Epidermal melanocyte (primary cell): ENCODE results near the gene PYDC1.
"Not testable (repeated sequence)": the region's sequence is repeated elsewhere in the genome, so short reads cannot be mapped to it uniquely, and the experiment has no call there.

Experiments
- DNase-seq: peaks from one replicate; pipeline ENCODE4 v3.0.0; 2011; ENCODE audit warnings: low spot score; ENCODE audit not compliant: insufficient read length

Gene PYDC1

GRCh38 chr16:31216422-31217135 lies at the start of gene PYDC1:
PYDC1 (minus strand) TSS chr16:31217135; CDS start chr16:31217028, 107 bp downstream.
- no peak for DNase-seq

- DNase-seq: no peak
Measured at GRCh38 chr16:31265329-31266245, 48.7 kb upstream of the PYDC1 start.

GRCh38 chr16:31262084-31262483 lies 45.1 kb upstream of the PYDC1 start:
- no peak for DNase-seq

- no peak for DNase-seq
Measured at GRCh38 chr16:31260136-31260931, 43.4 kb upstream of the PYDC1 start.

GRCh38 chr16:31258366-31258765 lies 41.4 kb upstream of the PYDC1 start:
- DNase-seq: no peak

- DNase-seq: no peak
Measured at GRCh38 chr16:31256466-31256865, 39.5 kb upstream of the PYDC1 start.

GRCh38 chr16:31253642-31254045 lies 36.7 kb upstream of the PYDC1 start:
- DNase-seq: no peak

- DNase-seq: no peak
Measured at GRCh38 chr16:31251435-31251834, 34.5 kb upstream of the PYDC1 start.

GRCh38 chr16:31250782-31251384 lies 33.9 kb upstream of the PYDC1 start:
- no peak for DNase-seq

GRCh38 chr16:31248344-31248743 lies 31.4 kb upstream of the PYDC1 start:
- DNase-seq: no peak

- no peak for DNase-seq
Measured at GRCh38 chr16:31246296-31246695, 29.4 kb upstream of the PYDC1 start.

- DNase-seq: not testable (repeated sequence)
Measured at GRCh38 chr16:31245598-31245997, 28.7 kb upstream of the PYDC1 start.

GRCh38 chr16:31243734-31244670 lies 27.1 kb upstream of the PYDC1 start:
- DNase-seq: no peak

GRCh38 chr16:31242206-31242605 lies 25.3 kb upstream of the PYDC1 start:
- no peak for DNase-seq

- no peak for DNase-seq
Measured at GRCh38 chr16:31238041-31238440, 21.1 kb upstream of the PYDC1 start.

- DNase-seq: no peak
Measured at GRCh38 chr16:31229501-31229900, 12.6 kb upstream of the PYDC1 start.

- DNase-seq: no peak
Measured at GRCh38 chr16:31228206-31228605, 11.3 kb upstream of the PYDC1 start.

GRCh38 chr16:31225193-31225592 lies 8.3 kb upstream of the PYDC1 start:
- no peak for DNase-seq

GRCh38 chr16:31224092-31224955 lies 7.4 kb upstream of the PYDC1 start:
- DNase-seq: no peak
